ENCODE measurements around the gene MRPS25. TPM values are rescaled to one million over a fixed set of nuclear protein-coding genes. Genes with fewer than 3 reads are reported as not detected.

The MRPS25 gene
- total and polyA plus RNA-seq, 2 experiments from 2014 or later: 47.9 to 75.0 TPM

DNA sequence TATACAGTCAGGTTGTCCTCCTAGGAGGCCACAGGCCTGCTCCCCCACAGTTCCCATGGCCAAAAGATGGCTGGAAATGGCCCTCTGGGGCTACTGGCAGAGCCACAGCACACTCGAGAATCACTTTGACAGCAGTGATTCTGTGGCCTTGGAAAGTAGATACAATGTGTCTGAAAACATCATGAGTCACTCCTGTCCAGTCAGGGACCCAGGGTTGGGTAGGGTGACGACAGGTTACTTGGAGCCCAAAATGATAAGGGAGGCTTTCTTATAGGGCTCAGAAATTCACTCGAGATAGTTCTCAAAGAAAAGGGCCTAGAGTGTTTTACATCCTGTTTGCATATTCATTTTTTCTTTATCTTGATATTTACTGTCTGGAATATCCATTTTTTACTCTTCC lies 24.3 kb downstream of the MRPS25 start:
- no peaks in the 10 kb centered on the region for H3K9me3 Mint-ChIP-seq
- no peak overlapping the region for H3K4me3 ChIP-seq
- H3F3A ChIP-seq (replicated peaks; ENCODE audit: low read depth): 0 out of 2 replicates have a peak, but pooled peaks cover 17% of the 10 kb centered on the region
- ATAC-seq (no peak), DNase-seq (ENCODE audit: low spot score) (no peak)
- no peaks in the 10 kb centered on the region for H3K27me3 ChIP-seq (ENCODE audit: insufficient read depth)
- no peak overlapping the region for H3K4me2 ChIP-seq
- no peak overlapping the region for H2AFZ ChIP-seq
- H3K36me3 ChIP-seq (ENCODE audit: insufficient read depth): peaks cover 30% of the 10 kb centered on the region
- TF ChIP-seq EZH2phosphoT487 (IDR thresholded peaks at IDR 0.05; ENCODE audit: unreplicated experiment): no peak
- no peak for TF ChIP-seq STAT1 (IDR thresholded peaks at IDR 0.05; ENCODE audit: unreplicated experiment)
- TF ChIP-seq POLR2AphosphoS5 (IDR thresholded peaks at IDR 0.05; ENCODE audit: low read depth): no peak
- TF ChIP-seq, protein P1, sequence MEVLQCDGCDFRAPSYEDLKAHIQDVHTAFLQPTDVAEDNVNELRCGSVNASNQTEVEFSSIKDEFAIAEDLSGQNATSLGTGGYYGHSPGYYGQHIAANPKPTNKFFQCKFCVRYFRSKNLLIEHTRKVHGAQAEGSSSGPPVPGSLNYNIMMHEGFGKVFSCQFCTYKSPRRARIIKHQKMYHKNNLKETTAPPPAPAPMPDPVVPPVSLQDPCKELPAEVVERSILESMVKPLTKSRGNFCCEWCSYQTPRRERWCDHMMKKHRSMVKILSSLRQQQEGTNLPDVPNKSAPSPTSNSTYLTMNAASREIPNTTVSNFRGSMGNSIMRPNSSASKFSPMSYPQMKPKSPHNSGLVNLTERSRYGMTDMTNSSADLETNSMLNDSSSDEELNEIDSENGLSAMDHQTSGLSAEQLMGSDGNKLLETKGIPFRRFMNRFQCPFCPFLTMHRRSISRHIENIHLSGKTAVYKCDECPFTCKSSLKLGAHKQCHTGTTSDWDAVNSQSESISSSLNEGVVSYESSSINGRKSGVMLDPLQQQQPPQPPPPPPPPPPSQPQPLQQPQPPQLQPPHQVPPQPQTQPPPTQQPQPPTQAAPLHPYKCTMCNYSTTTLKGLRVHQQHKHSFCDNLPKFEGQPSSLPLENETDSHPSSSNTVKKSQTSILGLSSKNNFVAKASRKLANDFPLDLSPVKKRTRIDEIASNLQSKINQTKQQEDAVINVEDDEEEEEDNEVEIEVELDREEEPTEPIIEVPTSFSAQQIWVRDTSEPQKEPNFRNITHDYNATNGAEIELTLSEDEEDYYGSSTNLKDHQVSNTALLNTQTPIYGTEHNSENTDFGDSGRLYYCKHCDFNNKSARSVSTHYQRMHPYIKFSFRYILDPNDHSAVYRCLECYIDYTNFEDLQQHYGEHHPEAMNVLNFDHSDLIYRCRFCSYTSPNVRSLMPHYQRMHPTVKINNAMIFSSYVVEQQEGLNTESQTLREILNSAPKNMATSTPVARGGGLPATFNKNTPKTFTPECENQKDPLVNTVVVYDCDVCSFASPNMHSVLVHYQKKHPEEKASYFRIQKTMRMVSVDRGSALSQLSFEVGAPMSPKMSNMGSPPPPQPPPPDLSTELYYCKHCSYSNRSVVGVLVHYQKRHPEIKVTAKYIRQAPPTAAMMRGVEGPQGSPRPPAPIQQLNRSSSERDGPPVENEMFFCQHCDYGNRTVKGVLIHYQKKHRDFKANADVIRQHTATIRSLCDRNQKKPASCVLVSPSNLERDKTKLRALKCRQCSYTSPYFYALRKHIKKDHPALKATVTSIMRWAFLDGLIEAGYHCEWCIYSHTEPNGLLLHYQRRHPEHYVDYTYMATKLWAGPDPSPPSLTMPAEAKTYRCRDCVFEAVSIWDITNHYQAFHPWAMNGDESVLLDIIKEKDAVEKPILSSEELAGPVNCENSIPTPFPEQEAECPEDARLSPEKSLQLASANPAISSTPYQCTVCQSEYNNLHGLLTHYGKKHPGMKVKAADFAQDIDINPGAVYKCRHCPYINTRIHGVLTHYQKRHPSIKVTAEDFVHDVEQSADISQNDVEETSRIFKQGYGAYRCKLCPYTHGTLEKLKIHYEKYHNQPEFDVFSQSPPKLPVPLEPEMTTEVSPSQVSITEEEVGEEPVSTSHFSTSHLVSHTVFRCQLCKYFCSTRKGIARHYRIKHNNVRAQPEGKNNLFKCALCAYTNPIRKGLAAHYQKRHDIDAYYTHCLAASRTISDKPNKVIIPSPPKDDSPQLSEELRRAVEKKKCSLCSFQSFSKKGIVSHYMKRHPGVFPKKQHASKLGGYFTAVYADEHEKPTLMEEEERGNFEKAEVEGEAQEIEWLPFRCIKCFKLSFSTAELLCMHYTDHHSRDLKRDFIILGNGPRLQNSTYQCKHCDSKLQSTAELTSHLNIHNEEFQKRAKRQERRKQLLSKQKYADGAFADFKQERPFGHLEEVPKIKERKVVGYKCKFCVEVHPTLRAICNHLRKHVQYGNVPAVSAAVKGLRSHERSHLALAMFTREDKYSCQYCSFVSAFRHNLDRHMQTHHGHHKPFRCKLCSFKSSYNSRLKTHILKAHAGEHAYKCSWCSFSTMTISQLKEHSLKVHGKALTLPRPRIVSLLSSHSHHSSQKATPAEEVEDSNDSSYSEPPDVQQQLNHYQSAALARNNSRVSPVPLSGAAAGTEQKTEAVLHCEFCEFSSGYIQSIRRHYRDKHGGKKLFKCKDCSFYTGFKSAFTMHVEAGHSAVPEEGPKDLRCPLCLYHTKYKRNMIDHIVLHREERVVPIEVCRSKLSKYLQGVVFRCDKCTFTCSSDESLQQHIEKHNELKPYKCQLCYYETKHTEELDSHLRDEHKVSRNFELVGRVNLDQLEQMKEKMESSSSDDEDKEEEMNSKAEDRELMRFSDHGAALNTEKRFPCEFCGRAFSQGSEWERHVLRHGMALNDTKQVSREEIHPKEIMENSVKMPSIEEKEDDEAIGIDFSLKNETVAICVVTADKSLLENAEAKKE (CRISPR knock-in tag; IDR thresholded peaks at IDR 0.05): no peak
- TF ChIP-seq, protein P2, sequence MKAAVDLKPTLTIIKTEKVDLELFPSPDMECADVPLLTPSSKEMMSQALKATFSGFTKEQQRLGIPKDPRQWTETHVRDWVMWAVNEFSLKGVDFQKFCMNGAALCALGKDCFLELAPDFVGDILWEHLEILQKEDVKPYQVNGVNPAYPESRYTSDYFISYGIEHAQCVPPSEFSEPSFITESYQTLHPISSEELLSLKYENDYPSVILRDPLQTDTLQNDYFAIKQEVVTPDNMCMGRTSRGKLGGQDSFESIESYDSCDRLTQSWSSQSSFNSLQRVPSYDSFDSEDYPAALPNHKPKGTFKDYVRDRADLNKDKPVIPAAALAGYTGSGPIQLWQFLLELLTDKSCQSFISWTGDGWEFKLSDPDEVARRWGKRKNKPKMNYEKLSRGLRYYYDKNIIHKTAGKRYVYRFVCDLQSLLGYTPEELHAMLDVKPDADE (IDR thresholded peaks at IDR 0.05): no peak
- TF ChIP-seq, protein P3, sequence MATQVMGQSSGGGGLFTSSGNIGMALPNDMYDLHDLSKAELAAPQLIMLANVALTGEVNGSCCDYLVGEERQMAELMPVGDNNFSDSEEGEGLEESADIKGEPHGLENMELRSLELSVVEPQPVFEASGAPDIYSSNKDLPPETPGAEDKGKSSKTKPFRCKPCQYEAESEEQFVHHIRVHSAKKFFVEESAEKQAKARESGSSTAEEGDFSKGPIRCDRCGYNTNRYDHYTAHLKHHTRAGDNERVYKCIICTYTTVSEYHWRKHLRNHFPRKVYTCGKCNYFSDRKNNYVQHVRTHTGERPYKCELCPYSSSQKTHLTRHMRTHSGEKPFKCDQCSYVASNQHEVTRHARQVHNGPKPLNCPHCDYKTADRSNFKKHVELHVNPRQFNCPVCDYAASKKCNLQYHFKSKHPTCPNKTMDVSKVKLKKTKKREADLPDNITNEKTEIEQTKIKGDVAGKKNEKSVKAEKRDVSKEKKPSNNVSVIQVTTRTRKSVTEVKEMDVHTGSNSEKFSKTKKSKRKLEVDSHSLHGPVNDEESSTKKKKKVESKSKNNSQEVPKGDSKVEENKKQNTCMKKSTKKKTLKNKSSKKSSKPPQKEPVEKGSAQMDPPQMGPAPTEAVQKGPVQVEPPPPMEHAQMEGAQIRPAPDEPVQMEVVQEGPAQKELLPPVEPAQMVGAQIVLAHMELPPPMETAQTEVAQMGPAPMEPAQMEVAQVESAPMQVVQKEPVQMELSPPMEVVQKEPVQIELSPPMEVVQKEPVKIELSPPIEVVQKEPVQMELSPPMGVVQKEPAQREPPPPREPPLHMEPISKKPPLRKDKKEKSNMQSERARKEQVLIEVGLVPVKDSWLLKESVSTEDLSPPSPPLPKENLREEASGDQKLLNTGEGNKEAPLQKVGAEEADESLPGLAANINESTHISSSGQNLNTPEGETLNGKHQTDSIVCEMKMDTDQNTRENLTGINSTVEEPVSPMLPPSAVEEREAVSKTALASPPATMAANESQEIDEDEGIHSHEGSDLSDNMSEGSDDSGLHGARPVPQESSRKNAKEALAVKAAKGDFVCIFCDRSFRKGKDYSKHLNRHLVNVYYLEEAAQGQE (IDR thresholded peaks at IDR 0.05; ENCODE audit: unreplicated experiment): no peak
- no peak for TF ChIP-seq CTCF (conservative IDR thresholded peaks at IDR 0.05; ENCODE audit: low read depth in 2 of 2)
- H3K27ac Mint-ChIP-seq: no peak overlapping the region
- peaks cover 15% of the 10 kb centered on the region; the same call in 1 of the 2 replicates for H4K20me1 ChIP-seq (replicated peaks; ENCODE audit: insufficient read depth)
- H3K27ac ChIP-seq (ENCODE audit: low read depth): no peak overlapping the region
- peaks cover 3% of the 10 kb centered on the region for H3K27me3 Mint-ChIP-seq (ENCODE audit: insufficient read depth, low read depth, poor library complexity)
- peaks cover 88% of the 10 kb centered on the region for H3K36me3 Mint-ChIP-seq (ENCODE audit: low read depth)
- H3K9me2 ChIP-seq (ENCODE audit: insufficient read depth): no peaks in the 10 kb centered on the region
- H3K4me3 Mint-ChIP-seq: no peak overlapping the region
- 0 out of 2 replicates have a peak, but pooled peaks cover 3% of the 10 kb centered on the region for H3K79me2 ChIP-seq (replicated peaks; ENCODE audit: insufficient read depth)
- no peaks in the 10 kb centered on the region for H3K4me1 Mint-ChIP-seq
- no peaks in the 10 kb centered on the region for H3K4me1 ChIP-seq (ENCODE audit: insufficient read depth)

Measured in GM23338 (cell line).